Uterus (tissue), 2 donors: ENCODE measurements around the gene PITHD1.

Experiments used
- CTCF ChIP-seq, 4 experiments: fragments of 200-600 bp in 2 of 4; fragments of 450-650 bp in 2 of 4; sonication (generic) in 2 of 4; IDR thresholded peaks; one replicate each; pipeline ENCODE4 v1.5.1; 2016 to 2019; ENCODE audit warnings: antibody characterized with exemption in 4 of 4, mild to moderate bottlenecking in 2 of 4, moderate library complexity in 1 of 4
- POLR2A ChIP-seq, 2 donors: fragments of 450-650 bp; IDR thresholded peaks; one replicate each; pipeline ENCODE4 v1.6.1; 2016; ENCODE audit warnings: antibody characterized with exemption in 2 of 2, mild to moderate bottlenecking in 1 of 2, moderate library complexity in 1 of 2

- no peak for TF ChIP-seq POLR2A (IDR thresholded peaks at IDR 0.05)
- TF ChIP-seq CTCF (IDR thresholded peaks at IDR 0.05): no peak
Observed at GRCh38 chr1:23757812-23758211, 20.4 kb upstream of the PITHD1 start.
